WI38 (cell line): Measurements from ENCODE around the gene PIK3R1.
"Not testable (repeated sequence)": the region's sequence is repeated elsewhere in the genome, so short reads cannot be mapped to it uniquely, and the experiment has no call there.

Experiments
- H3K4me3 ChIP-seq: 2 replicates; pipeline ENCODE4 v1.5.1; 2011; ENCODE audit warnings: low read depth, mild to moderate bottlenecking, control low read depth, low read length
- TF ChIP-seq, protein P1 (sequence below): IDR thresholded peaks from 2 replicates; pipeline ENCODE4 v1.5.1; 2012; ENCODE audit warnings: low read depth, mild to moderate bottlenecking, control low read depth, low read length

Gene PIK3R1

DNA sequence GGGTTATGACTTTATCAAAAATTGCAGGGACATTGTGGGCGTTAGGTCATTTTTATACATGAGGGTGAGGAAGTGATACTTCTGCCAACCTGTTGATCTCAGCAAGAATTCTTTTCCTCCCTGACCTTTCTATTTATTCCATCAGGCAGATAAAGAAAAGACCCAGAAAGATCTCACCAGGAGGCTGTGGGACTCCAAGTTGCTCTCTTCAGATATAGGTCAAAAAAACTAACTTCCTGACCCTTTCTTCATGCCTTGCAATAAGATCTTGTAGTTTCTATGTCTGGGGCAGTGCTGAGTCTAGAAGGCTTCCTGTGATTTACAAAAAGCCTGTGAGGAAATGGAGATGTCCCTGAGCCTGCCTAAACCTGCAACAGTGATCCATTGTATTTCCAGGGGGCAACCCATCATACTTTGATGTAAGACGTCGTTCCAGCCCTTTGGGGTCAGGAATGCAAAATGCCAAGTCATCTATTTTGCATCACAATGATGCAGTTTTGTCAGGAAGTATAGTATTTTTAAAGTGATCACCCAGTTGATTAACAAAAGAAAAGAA lies 22.0 kb upstream of the PIK3R1 start:
- TF ChIP-seq, protein P1, sequence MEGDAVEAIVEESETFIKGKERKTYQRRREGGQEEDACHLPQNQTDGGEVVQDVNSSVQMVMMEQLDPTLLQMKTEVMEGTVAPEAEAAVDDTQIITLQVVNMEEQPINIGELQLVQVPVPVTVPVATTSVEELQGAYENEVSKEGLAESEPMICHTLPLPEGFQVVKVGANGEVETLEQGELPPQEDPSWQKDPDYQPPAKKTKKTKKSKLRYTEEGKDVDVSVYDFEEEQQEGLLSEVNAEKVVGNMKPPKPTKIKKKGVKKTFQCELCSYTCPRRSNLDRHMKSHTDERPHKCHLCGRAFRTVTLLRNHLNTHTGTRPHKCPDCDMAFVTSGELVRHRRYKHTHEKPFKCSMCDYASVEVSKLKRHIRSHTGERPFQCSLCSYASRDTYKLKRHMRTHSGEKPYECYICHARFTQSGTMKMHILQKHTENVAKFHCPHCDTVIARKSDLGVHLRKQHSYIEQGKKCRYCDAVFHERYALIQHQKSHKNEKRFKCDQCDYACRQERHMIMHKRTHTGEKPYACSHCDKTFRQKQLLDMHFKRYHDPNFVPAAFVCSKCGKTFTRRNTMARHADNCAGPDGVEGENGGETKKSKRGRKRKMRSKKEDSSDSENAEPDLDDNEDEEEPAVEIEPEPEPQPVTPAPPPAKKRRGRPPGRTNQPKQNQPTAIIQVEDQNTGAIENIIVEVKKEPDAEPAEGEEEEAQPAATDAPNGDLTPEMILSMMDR = no peak

DNA sequence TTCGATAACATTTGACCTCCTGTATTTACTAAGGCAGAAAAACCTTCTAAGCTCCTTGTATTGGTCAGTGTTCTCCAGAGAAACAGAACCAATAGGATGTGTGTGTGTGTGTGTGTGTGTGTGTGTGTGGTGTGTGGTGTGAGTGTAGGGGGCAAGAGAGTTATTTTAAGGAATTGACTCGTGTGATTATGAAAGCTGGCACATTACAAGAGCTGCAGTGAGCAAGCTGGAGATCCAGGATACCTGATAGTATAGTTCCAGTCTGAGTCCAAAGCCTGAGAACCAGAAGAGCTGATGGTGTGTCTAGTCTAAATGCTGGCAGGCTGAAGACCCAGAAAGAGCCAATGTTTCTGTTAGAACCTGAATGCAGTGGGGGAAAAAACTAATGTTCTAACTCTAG lies 21.2 kb upstream of the PIK3R1 start:
- no peak overlapping the region for H3K4me3 ChIP-seq
- TF ChIP-seq, protein P1 = no peak

More for the DNA sequence above, 22.0 kb upstream of the PIK3R1 start:
- no peak overlapping the region for H3K4me3 ChIP-seq

DNA sequence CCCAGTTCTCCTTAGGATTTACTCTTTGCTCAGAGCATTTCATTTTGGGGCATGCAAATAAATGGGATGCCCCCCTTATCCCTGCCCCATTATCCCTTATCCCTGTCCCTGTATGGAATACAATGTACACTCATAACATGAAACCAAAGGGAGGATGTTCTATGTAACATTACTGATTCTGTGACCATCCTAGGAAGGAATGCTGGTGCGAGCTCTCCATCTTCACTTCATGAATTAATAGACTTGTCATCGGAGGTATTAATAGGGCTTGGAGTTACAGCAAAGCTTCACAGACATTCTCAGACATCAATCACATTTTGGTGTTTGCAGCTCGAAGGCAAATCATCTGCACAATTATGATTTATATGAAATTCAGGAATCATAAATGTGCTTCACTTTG lies 20.4 kb upstream of the PIK3R1 start:
- TF ChIP-seq, protein P1 = no peak
- H3K4me3 ChIP-seq = no peak overlapping the region

DNA sequence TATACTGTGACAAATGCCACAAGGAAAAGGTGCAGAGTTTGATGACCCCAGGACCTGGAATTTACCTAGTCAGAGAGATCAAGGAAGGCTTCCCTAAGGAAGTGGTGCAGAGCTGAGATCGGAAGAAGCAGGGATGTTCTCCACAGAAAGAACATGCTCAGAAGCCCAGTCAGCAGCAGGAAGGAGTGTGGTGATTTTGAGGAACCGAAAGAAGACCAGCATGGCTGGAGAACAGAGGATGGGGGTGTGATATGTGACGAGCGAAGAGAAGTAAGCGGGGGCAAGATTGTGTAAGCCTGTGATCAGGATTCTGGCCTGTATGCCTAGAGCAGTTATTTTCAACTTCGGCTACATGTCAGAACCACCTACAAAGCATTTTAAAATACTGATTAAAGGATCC lies 18.7 kb upstream of the PIK3R1 start:
- no peak overlapping the region for H3K4me3 ChIP-seq
- TF ChIP-seq, protein P1 = no peak

DNA sequence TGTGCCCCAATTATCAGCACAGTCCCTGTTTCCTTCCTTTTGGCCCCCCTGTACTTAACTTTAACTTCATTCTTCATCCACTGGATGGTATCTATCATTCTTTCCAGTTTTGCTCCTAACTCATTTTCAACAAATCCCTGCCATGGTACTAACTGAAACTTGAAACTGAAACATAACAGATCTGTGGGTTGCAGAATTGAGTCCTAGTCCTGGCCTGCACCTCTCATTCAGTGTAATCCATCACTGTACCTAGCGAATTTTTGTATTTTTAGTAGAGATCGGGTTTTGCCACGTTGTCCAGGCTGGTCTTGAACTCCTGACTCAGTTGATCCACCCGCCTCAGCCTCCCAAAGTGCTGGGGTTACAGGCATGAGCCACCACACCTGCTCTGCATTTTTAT lies 15.3 kb upstream of the PIK3R1 start:
- TF ChIP-seq, protein P1 = no peak
- no peak overlapping the region for H3K4me3 ChIP-seq

DNA sequence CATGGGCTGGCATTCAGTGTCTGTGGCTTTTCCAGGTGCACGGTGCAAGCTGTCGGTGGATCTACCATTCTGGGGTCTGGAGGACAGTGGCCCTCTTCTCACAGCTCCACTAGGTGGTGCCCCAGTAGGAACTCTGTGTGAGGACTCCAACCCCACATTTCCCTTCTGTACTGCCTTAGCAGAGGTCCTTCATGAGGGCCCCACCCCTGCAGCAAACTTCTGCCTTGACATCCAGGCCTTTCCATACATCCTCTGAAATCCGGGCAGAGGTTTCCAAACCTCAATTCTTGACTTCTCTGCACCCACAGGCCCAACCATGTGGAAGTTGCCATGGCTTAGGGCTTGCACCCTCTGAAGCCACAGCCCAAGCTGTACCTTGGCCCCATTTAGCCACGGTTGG lies 4.9 kb upstream of the PIK3R1 start:
- H3K4me3 ChIP-seq = not testable (repeated sequence)

DNA sequence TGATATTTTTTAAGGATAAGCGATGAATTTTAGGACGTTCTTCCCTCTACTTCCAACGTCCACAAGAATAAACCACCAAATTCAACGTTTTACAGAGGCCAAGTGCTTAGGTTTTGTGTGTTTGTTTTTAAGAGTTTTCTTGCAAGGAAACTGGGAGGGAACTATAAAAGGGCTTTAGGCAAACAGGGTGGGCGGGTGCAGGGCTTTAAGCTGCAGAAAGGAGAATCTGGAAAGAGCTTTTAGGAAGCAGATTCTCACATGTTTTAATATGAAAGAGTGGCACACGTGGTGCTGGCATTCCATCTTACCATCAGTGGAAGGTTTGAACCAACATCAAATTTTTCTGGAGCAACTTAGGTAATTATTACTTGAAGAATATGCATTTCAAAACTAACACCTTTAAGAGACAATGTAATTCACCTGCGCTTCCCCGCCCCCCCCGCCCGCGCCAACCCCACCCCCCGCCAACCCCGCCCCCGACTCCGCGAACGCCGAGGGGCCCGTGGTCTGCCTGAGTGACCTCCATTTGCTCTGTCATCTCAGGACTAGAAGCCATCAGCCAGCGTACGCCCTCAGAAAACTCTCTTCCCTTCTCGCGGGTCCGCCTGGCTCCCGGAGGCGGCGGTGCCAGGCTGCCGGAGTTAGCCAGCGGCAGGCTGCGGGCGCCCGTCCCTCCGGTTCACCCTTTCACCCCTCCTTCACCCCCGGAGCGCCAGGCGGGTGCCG lies 911 bp upstream of the PIK3R1 start:
- H3K4me3 ChIP-seq = peak overlapping the region; percentile 72
- TF ChIP-seq, protein P1 = no peak

DNA sequence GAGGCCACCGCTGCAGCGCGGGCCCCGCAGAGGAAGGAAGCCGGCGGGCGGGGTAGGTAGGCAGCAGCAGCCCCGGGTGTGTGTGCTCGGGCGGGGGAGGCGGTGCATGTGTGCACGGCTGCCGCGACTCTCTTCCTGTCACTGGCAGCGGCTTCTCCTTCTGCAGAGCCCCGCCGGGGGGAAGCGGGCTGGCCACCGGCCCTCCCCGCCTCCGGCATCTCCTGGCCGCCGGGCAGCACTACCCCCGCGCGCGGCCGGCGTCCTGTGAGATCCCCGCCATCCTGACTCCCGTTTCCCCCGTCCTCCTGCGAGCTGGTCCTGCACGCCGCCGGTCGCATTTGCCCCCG lies 315 bp downstream of the PIK3R1 start:
- peak overlapping the region; percentile 92 for H3K4me3 ChIP-seq

More for the DNA sequence above, 315 bp downstream of the PIK3R1 start:
- TF ChIP-seq, protein P1 = no peak
